ENCODE results near the gene DAPK1.

DNA sequence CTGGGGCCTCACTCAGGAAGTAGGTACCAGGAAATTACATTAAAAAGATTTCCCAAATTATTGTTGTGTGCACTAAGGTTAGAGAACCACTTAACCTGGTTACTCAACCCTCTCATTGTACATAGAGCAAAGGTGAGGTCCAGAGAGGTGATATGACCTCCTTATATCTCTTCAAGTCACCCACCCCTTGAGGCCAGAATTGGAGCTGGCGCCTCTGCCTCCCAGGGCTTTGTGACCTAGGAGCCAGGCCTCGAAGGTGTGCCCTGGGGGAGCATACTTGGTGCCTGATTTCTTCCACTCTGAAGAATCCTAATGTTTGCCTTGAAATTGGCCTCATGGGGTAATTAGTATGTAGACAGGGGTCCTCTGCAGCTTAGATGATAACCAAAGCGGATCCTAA lies 133.2 kb downstream of the DAPK1 start:
- no peak for TF ChIP-seq POLR2A (IDR thresholded peaks at IDR 0.05; ENCODE audit: low read length)
- no peak for TF ChIP-seq GATA1 (IDR thresholded peaks at IDR 0.05; ENCODE audit: low read depth, low read length)

Measured in erythroblast (primary cell).